GM12878 (cell line): ENCODE data around the gene KLF15. TPM values are rescaled to one million over a fixed set of nuclear protein-coding genes. Genes with fewer than 3 reads are reported as not detected.

Experiments used
- ATAC-seq: fragments of 200-7000 bp; cut with Tn5 transposase; 3 replicates; pipeline ENCODE4 v1.9.1; 2020; ENCODE audit warnings: mild to moderate bottlenecking, moderate library complexity
- BruUV-seq: library from RNA; stranded (reverse); fragments of 400-500 nt; replicated peaks from 2 replicates; lab custom pipeline; 2021; lab: Mats Ljungman, UMichigan
- CTCF ChIA-PET: fragments of 300-600 bp; sonication (Branson Sonifier 250); formaldehyde crosslinking; extraction: SDS; loops from one replicate; lab custom pipeline; 2021; ENCODE audit warnings: inconsistent platforms; lab: Yijun Ruan, JAX
- POLR2A ChIA-PET: fragments of 350-600 bp; formaldehyde crosslinking; extraction: SDS; loops from one replicate; lab custom pipeline; 2021; ENCODE audit warnings: inconsistent platforms; lab: Charles Lee
- RAD21 ChIA-PET: fragments of 300-600 bp; sonication (Branson Sonifier 250); formaldehyde crosslinking; loops from one replicate; lab custom pipeline; 2023; ENCODE audit warnings: antibody characterized with exemption; ENCODE audit not compliant: unreplicated experiment; lab: Charles Lee
- SMC1A ChIA-PET: fragments of 300-600 bp; sonication (Branson Sonifier 250); formaldehyde crosslinking; loops from one replicate; lab custom pipeline; 2023; ENCODE audit not compliant: unreplicated experiment, uncharacterized antibody; lab: Charles Lee
- DNase-seq: peaks from one replicate; pipeline ENCODE4 v3.0.0-alpha.2; 2011; ENCODE audit warnings: low read depth, low spot score
- FAIRE-seq: peaks from 3 replicates; lab custom pipeline; 2011; peaks lifted over from hg19 to GRCh38; lab: Jason Lieb, UNC
- H2AFZ ChIP-seq: 2 replicates; pipeline ENCODE4 v1.6.0; 2011; ENCODE audit warnings: low read depth, low read length, control low read depth; ENCODE audit not compliant: control insufficient read depth
- H3K27ac ChIP-seq: 2 replicates; pipeline ENCODE4 v1.5.1; 2011; ENCODE audit warnings: control low read depth; ENCODE audit not compliant: control insufficient read depth, insufficient read depth
- H3K27me3 ChIP-seq, 2 experiments: replicated peaks in 1 of 2; 2 replicates each; pipeline versions ENCODE4 v1.6.0 to v1.6.1; 2011; ENCODE audit warnings: low read length in 1 of 2; ENCODE audit not compliant: control insufficient read depth in 2 of 2, insufficient read depth in 2 of 2
- H3K36me3 ChIP-seq, 2 experiments: 2 replicates each; pipeline ENCODE4 v1.5.1; 2011; ENCODE audit warnings: low read length in 1 of 2; ENCODE audit not compliant: control insufficient read depth in 2 of 2, insufficient read depth in 2 of 2
- H3K4me1 ChIP-seq: 2 replicates; pipeline ENCODE4 v1.6.1; 2011; ENCODE audit warnings: mild to moderate bottlenecking, low read length, moderate library complexity, mixed read lengths; ENCODE audit not compliant: control insufficient read depth, insufficient read depth
- H3K4me2 ChIP-seq: 2 replicates; pipeline ENCODE4 v1.6.0; 2011; ENCODE audit warnings: control low read depth; ENCODE audit not compliant: control insufficient read depth, insufficient read depth
- H3K4me3 ChIP-seq: fragments of 200-600 bp; sonication (generic); 2 replicates; pipeline ENCODE4 v1.5.1; 2016
- H3K79me2 ChIP-seq: 2 replicates; pipeline ENCODE4 v1.6.0; 2011; ENCODE audit warnings: low read length; ENCODE audit not compliant: control insufficient read depth, insufficient read depth
- H3K9ac ChIP-seq: 2 replicates; pipeline ENCODE4 v1.8.0; 2011; ENCODE audit warnings: low read length, control low read depth, mixed read lengths; ENCODE audit not compliant: control insufficient read depth, insufficient read depth
- H3K9me3 ChIP-seq: replicated peaks from 3 replicates; pipeline ENCODE4 v1.5.1; 2011; ENCODE audit warnings: mild to moderate bottlenecking, low read length; ENCODE audit not compliant: control insufficient read depth, insufficient read depth
- H4K20me1 ChIP-seq: 2 replicates; pipeline ENCODE4 v1.6.0; 2011; ENCODE audit not compliant: control insufficient read depth, insufficient read depth
- ASH2L ChIP-seq: fragments of 300-600, 200-600 bp; sonication (generic); IDR thresholded peaks from 2 replicates; pipeline ENCODE4 v1.6.1; 2017; ENCODE audit warnings: low read depth, mild to moderate bottlenecking, borderline replicate concordance
- EP300 ChIP-seq, 2 experiments: fragments of 150-350 bp in 1 of 2; IDR thresholded peaks; 2 replicates each; pipeline ENCODE4 v1.6.1; 2011 to 2012; ENCODE audit warnings: low read depth in 2 of 2, low read length in 2 of 2, borderline replicate concordance in 1 of 2, improper control_type of control experiment in 1 of 2, inconsistent platforms in 1 of 2; ENCODE audit not compliant: control insufficient read depth in 1 of 2
- MYC ChIP-seq: IDR thresholded peaks from 2 replicates; pipeline ENCODE4 v1.6.1; 2011; ENCODE audit warnings: mild to moderate bottlenecking, low read length, moderate library complexity, inconsistent platforms; ENCODE audit not compliant: insufficient read depth, insufficient replicate concordance, insufficient read length, severe bottlenecking
- NFYB ChIP-seq: IDR thresholded peaks from 2 replicates; pipeline ENCODE4 v1.6.1; 2011; ENCODE audit warnings: low read depth, mild to moderate bottlenecking, low read length, improper control_type of control experiment, moderate library complexity; ENCODE audit not compliant: insufficient read depth
- NRF1 ChIP-seq: conservative IDR thresholded peaks from 2 replicates; pipeline ENCODE4 v1.6.1; 2011; ENCODE audit warnings: mild to moderate bottlenecking, low read depth, low read length, improper control_type of control experiment
- SUZ12 ChIP-seq: fragments of 200-600 bp; sonication (generic); IDR thresholded peaks from one replicate; pipeline ENCODE4 v1.6.1; 2018; ENCODE audit warnings: antibody characterized with exemption, mild to moderate bottlenecking; ENCODE audit not compliant: unreplicated experiment
- ZNF274 ChIP-seq: IDR thresholded peaks from one replicate; pipeline ENCODE4 v1.8.0; 2011; ENCODE audit not compliant: insufficient read length, insufficient read depth
- WGBS: methylation state at CpG from one replicate; pipeline ENCODE4 v1.1.6; 2016; ENCODE audit warnings: low lambda C conversion rate; ENCODE audit not compliant: insufficient replicate concordance, insufficient coverage; ENCODE audit errors: missing lambda C conversion rate; 5-methylcytosine and 5-hydroxymethylcytosine counted together
- in situ Hi-C: fragments of 300-500 bp; cut with MboI; formaldehyde crosslinking; loops from 9 replicates; pipeline ENCODE4 v1.14.3; 2018; ENCODE audit warnings: mixed read lengths
- intact Hi-C: fragments of 100-400 bp; cut with micrococcal nuclease; formaldehyde crosslinking; loops from one replicate; pipeline ENCODE4 v1.14.2; 2022; ENCODE audit not compliant: unreplicated experiment
- polyA plus RNA-seq, 11 experiments: library from polyadenylated mRNA; depleted of rRNA in 4 of 11; unstranded in 6 of 11; stranded (reverse) in 5 of 11; fragments of >200 nt; fragmentation: Nextera tagmentation in 4 of 11; fragmentation: Illumina TruSeq in 1 of 11; extraction: Ambion mirVana in 4 of 11; extraction: Trizol in 1 of 11; gene quantifications; 1 replicate in 1 of 11; 2 replicates in 10 of 11; pipeline versions ENCODE4 v1.2.1 to v1.2.3, GENCODE V29; 2011 to 2016; ENCODE audit warnings: inconsistent platforms in 2 of 11, missing spikeins in 2 of 11, low read depth in 1 of 11
- total RNA-seq, 4 experiments: library from RNA; depleted of rRNA in 3 of 4; stranded (reverse); fragments of >200 nt in 3 of 4; fragmentation: Illumina TruSeq in 1 of 4; extraction: Trizol in 1 of 4; gene quantifications; 2 replicates each; pipeline versions ENCODE4 v1.2.1 to v1.2.3, GENCODE V29; 2013 to 2021
- TF ChIP-seq, protein P1 (sequence below): fragments of 150-350 bp; IDR thresholded peaks from 2 replicates; pipeline ENCODE4 v1.6.1; 2016; ENCODE audit warnings: low read depth, low read length
- TF ChIP-seq, protein P2 (sequence below): IDR thresholded peaks from 2 replicates; pipeline ENCODE4 v1.6.1; 2012; ENCODE audit warnings: low read depth, low read length, improper control_type of control experiment

The KLF15 gene
- total and polyA plus RNA-seq, 10 of the 15 experiments (the other 5 are each of a cell fraction or from before 2014, with no cell fraction given): 0.15 TPM; not detected in 9

DNA sequence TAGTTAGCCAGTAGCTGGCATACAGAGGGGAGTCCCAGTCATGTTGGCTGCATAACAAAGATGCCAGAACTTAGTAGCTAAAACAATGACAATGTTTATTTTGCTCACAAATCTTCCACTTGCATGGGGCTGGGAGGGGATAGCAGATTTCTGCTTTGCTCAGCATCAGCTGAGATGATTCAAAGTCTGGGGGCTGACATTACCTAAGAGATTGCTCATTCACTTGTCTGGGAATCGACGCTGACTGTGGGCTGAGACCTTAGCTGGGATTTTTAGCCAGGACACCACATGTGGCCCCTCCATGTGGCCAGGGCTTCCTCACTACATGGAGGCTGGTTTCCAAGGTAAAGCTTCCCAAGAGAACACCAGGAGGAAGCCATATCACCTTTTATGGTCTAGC, 24.8 kb upstream of the KLF15 start:
- in situ Hi-C loops (loop anchor here (25.0 kb wide), 1 partner anchor 95 kb away; no protein-coding TSS in a partner anchor), intact Hi-C loops (no loop called here)
- Histone ChIP-seq H3K4me1 (no peaks in the 10 kb centered on the region), H3K27ac (no peak overlapping the region), H3K36me3 (no peaks in the 10 kb centered on the region), H3K9me3 (no peaks in the 10 kb centered on the region), H4K20me1 (no peaks in the 10 kb centered on the region), H3K79me2 (no peaks in the 10 kb centered on the region), H3K4me2 (no peak overlapping the region), H3K9ac (no peak overlapping the region), H3K27me3 (peaks cover 0 to 2% of the 10 kb centered on the region in 2 experiments; a peak in 2 of 4 replicates), H2AFZ (no peak overlapping the region), H3K4me3 (no peak overlapping the region)
- FAIRE-seq (no peak), ATAC-seq (no peak), DNase-seq (no peak)
- ChIA-PET POLR2A (no interaction called here), RAD21 (no interaction called here), CTCF (no interaction called here), SMC1A (interaction anchor here (0.6 kb wide), 1 partner anchor 182 kb away, joined by 3 read pairs; no protein-coding TSS in a partner anchor)
- WGBS: 32% methylated on average over 2 of the region's 2 CpGs
- BruUV-seq: no TSS peak
- TF ChIP-seq EP300 (IDR thresholded peaks at IDR 0.05; ENCODE audit: borderline replicate concordance in 1 of 2, control insufficient read depth in 1 of 2, low read depth in 2 of 2, low read length in 2 of 2): no peak

DNA sequence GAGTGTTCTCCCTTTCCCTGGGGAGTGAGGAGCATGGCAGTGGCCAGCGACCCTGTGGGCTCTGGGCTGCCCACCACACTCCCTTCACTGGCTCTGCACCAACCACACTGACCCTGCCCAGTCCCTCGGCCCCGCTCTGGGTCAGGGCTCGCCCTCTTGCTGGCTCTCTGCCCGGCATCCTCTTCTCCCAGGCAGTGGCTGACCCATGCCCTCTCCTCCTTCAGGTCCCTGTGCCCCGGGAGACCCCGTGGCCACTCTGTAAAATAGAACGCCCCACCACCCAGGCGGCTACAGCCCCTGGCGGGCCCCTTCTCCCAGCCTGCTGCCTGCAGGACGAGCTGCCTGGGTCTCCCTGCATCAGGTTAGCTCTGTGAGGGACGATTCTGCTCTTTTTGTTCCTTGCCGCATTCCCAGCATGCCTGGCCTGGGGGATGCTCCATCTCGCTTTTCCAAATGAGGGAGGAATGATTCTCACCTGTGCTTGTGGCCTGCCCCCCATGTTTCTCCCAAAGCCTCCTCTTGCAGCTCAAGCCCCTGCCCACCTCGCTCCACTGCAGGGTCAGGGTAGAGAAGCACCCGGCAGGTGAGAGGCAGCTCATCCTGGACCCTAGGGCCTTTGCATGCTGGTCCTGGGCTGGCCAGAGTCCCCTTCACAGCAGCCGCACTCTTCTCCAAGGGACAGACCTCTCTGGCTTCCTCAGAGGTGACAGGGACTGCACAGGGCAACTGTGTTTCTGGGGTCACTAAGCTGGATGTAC, 23.0 kb upstream of the KLF15 start:
- Histone ChIP-seq H4K20me1 (no peaks in the 10 kb centered on the region), H3K4me3 (no peak overlapping the region), H3K27me3 (peaks cover 0 to 2% of the 10 kb centered on the region in 2 experiments; a peak in 3 of 4 replicates), H2AFZ (no peak overlapping the region), H3K9ac (no peak overlapping the region), H3K36me3 (no peaks in the 10 kb centered on the region), H3K9me3 (no peaks in the 10 kb centered on the region), H3K4me2 (no peak overlapping the region), H3K4me1 (no peaks in the 10 kb centered on the region), H3K27ac (no peak overlapping the region), H3K79me2 (no peaks in the 10 kb centered on the region)
- BruUV-seq: no TSS peak
- ChIA-PET RAD21 (interaction anchor here (1.1 kb wide), 1 partner anchor 91 kb away, joined by 3 read pairs; no protein-coding TSS in a partner anchor), POLR2A (no interaction called here), CTCF (no interaction called here), SMC1A (no interaction called here)
- FAIRE-seq (no peak), DNase-seq (no peak), ATAC-seq (no peak)
- WGBS: 20% methylated on average over 17 of the region's 17 CpGs
- in situ Hi-C loops (loop anchor here (25.0 kb wide), 1 partner anchor 93 kb away; no protein-coding TSS in a partner anchor), intact Hi-C loops (no loop called here)
- TF ChIP-seq, protein P1, sequence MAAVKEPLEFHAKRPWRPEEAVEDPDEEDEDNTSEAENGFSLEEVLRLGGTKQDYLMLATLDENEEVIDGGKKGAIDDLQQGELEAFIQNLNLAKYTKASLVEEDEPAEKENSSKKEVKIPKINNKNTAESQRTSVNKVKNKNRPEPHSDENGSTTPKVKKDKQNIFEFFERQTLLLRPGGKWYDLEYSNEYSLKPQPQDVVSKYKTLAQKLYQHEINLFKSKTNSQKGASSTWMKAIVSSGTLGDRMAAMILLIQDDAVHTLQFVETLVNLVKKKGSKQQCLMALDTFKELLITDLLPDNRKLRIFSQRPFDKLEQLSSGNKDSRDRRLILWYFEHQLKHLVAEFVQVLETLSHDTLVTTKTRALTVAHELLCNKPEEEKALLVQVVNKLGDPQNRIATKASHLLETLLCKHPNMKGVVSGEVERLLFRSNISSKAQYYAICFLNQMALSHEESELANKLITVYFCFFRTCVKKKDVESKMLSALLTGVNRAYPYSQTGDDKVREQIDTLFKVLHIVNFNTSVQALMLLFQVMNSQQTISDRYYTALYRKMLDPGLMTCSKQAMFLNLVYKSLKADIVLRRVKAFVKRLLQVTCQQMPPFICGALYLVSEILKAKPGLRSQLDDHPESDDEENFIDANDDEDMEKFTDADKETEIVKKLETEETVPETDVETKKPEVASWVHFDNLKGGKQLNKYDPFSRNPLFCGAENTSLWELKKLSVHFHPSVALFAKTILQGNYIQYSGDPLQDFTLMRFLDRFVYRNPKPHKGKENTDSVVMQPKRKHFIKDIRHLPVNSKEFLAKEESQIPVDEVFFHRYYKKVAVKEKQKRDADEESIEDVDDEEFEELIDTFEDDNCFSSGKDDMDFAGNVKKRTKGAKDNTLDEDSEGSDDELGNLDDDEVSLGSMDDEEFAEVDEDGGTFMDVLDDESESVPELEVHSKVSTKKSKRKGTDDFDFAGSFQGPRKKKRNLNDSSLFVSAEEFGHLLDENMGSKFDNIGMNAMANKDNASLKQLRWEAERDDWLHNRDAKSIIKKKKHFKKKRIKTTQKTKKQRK: no peak
- TF ChIP-seq ASH2L: no peak
- TF ChIP-seq SUZ12: no peak
- no peak for TF ChIP-seq ZNF274
- TF ChIP-seq, protein P2, sequence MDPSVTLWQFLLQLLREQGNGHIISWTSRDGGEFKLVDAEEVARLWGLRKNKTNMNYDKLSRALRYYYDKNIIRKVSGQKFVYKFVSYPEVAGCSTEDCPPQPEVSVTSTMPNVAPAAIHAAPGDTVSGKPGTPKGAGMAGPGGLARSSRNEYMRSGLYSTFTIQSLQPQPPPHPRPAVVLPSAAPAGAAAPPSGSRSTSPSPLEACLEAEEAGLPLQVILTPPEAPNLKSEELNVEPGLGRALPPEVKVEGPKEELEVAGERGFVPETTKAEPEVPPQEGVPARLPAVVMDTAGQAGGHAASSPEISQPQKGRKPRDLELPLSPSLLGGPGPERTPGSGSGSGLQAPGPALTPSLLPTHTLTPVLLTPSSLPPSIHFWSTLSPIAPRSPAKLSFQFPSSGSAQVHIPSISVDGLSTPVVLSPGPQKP: no peak
- no peak for TF ChIP-seq NFYB
- TF ChIP-seq MYC: no peak
- no peak for TF ChIP-seq NRF1
